SK-N-MC (cell line): ENCODE results near the gene COL15A1.

Source experiments
- EZH2 ChIP-seq: fragments of 200-600 bp; sonication (generic); IDR thresholded peaks from one replicate; pipeline ENCODE4 v1.6.1; 2017; ENCODE audit warnings: antibody characterized with exemption
- POLR2AphosphoS5 ChIP-seq: IDR thresholded peaks from 2 replicates; pipeline ENCODE4 v1.6.1; 2012; ENCODE audit warnings: mild to moderate bottlenecking, low read depth, low read length, borderline replicate concordance

DNA sequence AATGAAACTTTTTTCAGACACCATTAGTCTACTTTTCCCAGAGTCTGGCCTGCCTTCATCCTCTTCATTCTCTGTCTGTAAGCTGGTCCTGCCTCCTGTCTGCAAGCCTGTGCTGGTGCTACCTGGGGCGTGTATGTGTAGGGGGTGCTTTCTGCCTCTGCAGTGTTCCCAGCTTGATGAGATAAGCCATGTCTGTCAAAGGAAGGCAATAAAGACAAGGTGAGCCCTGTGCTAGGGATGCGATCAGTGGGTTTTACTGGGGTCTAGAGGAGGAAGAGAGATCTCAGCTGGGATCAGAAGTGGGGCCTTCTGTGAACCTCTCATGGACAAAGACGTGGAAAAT, 83.2 kb downstream of the COL15A1 start:
- TF ChIP-seq EZH2 (no peak), POLR2AphosphoS5 (no peak)
